Fibroblast of villous mesenchyme (primary cell): Measurements from ENCODE around the gene HCN3. TPM values are rescaled to one million over a fixed set of nuclear protein-coding genes. Genes with fewer than 3 reads are reported as not detected.
"Not testable (repeated sequence)": the region's sequence is repeated elsewhere in the genome, so short reads cannot be mapped to it uniquely, and the experiment has no call there.

Experiments used
- DNase-seq: peaks from one replicate; pipeline ENCODE4 v3.0.0-alpha.2; 2010; ENCODE audit warnings: low read depth
- H3K4me3 ChIP-seq: 2 replicates; pipeline ENCODE4 v1.5.1; 2011; ENCODE audit warnings: low read depth, mild to moderate bottlenecking, low read length
- total RNA-seq: library from RNA; depleted of rRNA; stranded (reverse); fragments of >200 nt; gene quantifications from 2 replicates; pipeline ENCODE4 v1.2.3, GENCODE V29; 2012
- TF ChIP-seq, protein P1 (sequence below): IDR thresholded peaks from 2 replicates; pipeline ENCODE4 v1.5.1; 2012; ENCODE audit warnings: low read depth, mild to moderate bottlenecking, low read length; ENCODE audit not compliant: insufficient read depth

The HCN3 gene
- total RNA-seq, 1 donor = 0.86 TPM

DNA sequence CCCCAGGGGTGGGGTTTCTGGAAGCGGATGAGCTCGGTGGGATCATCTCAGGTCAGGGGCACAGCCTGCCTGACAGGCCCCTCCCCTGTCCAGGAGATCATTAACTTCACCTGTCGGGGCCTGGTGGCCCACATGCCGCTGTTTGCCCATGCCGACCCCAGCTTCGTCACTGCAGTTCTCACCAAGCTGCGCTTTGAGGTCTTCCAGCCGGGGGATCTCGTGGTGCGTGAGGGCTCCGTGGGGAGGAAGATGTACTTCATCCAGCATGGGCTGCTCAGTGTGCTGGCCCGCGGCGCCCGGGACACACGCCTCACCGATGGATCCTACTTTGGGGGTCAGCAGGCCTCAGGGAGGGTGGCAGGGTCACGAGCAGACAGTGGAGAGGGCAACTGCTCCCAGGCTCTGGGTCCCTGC, 8.4 kb downstream of the HCN3 start:
- H3K4me3 ChIP-seq = no peak overlapping the region
- TF ChIP-seq, protein P1, sequence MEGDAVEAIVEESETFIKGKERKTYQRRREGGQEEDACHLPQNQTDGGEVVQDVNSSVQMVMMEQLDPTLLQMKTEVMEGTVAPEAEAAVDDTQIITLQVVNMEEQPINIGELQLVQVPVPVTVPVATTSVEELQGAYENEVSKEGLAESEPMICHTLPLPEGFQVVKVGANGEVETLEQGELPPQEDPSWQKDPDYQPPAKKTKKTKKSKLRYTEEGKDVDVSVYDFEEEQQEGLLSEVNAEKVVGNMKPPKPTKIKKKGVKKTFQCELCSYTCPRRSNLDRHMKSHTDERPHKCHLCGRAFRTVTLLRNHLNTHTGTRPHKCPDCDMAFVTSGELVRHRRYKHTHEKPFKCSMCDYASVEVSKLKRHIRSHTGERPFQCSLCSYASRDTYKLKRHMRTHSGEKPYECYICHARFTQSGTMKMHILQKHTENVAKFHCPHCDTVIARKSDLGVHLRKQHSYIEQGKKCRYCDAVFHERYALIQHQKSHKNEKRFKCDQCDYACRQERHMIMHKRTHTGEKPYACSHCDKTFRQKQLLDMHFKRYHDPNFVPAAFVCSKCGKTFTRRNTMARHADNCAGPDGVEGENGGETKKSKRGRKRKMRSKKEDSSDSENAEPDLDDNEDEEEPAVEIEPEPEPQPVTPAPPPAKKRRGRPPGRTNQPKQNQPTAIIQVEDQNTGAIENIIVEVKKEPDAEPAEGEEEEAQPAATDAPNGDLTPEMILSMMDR = no peak
- no peak for DNase-seq

DNA sequence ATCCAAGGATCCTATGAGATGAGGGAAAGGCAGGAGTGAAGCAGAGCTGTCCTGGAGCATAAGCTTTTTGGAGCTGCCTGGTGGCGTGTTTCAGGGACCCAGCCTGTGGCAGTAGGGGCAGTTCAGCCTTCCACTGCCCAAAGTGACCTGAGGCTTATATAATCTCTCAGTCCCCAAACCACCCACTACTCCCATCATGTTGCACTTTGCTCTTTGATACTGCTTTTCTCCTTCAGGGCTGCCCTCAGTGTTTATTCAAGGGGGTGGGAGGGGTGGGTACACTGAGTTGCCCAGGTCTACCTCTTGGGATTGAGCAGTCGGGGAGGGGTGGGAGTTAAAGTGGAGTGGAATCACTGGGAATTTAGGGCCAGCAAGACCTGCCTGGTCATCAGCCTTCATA, 9.3 kb downstream of the HCN3 start:
- no peak for DNase-seq
- H3K4me3 ChIP-seq = no peak overlapping the region
- TF ChIP-seq, protein P1 = no peak

DNA sequence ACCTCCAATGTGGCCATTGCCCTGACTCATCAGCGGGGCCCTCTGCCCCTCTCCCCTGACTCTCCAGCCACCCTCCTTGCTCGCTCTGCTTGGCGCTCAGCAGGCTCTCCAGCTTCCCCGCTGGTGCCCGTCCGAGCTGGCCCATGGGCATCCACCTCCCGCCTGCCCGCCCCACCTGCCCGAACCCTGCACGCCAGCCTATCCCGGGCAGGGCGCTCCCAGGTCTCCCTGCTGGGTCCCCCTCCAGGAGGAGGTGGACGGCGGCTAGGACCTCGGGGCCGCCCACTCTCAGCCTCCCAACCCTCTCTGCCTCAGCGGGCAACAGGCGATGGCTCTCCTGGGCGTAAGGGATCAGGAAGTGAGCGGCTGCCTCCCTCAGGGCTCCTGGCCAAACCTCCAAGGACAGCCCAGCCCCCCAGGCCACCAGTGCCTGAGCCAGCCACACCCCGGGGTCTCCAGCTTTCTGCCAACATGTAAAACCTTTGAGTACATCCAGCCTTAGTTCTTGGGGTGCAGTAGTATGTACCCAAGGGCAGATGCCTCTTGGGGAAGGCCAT, 10.8 kb downstream of the HCN3 start:
- no peak for DNase-seq
- H3K4me3 ChIP-seq = no peak overlapping the region
- TF ChIP-seq, protein P1 = no peak

DNA sequence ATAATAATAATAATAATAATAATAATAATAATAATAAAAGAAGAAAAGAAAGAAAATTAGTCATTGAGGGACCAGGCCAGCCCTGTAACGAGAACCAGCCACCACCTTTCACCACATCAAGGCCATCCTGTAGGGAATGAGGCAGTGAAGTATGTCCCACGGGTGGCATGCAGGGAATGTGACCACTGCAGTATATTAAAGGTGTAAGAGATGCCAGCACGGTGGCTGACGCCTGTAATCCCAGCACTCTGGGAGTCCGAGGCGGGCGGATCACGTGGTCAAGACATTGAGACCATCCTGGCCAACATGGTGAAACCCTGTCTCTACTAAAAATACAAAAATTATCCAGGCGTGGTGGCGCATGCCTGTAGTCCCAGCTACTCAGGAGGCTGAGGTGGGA, 13.7 kb downstream of the HCN3 start:
- H3K4me3 ChIP-seq, DNase-seq: not testable (repeated sequence)

DNA sequence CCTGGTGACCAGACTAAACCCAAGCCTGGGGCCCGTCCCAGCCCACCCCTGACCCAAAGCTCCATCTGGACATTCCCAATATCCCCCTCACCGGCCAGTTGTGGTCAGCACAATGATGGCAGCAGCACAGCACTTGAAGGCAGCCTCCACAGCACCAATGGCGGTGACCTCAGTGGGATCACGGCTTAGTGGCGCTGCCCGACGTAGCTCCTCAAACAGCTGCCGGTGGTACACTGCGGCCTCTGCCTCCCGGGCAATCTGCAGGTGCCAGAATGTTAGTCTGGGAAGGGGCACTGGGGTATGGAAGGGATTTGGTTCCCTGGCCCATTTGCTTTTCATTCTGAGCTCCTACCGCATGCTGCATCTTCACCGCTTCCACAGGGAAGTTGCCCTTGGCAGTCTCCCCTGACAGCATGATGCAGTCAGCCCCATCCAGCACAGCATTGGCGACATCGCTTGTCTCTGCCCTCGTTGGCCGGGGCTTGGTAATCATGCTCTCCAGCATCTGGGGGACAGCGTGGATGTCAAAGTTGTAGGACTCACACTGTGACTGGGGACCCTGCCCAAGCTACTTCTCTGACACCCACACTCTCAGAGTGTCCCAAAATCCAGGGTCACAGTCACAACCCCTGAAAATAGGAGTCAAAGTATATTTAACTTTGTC, 16.0 kb downstream of the HCN3 start:
- TF ChIP-seq, protein P1 = no peak
- DNase-seq = no peak
- H3K4me3 ChIP-seq = no peak overlapping the region

DNA sequence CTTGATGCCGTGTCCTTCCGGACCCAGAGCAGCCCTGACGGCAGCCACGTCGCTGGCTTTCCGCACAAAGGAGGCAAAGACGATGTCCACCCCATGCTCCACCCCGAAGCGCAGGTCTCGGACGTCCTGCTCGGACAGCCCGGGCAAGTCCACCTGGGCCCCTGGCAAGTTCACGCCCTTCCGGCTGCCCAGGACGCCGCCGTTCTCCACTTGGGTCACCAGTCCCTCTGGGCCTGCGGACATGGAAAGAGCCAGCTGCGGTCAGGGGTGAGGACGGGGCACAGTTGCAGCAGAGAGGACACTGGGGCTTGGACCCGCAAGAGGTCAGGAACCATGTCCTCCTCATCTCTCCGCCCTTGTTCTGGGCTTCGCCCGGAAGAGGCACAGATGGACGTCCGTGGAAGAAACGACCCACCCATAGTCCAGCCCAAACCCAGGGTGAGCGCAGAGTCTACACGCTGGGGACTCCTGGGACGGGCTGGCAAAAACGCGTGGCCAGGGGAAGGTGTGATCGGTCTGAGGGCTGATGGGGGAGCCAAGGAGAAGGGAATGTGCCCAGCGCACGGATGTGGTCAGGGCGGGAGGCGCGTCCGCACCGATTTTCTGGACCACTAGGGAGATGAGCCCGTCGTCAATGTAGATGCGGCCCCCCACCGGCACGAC, 17.4 kb downstream of the HCN3 start:
- no peak overlapping the region for H3K4me3 ChIP-seq
- no peak for DNase-seq
- TF ChIP-seq, protein P1 = no peak

DNA sequence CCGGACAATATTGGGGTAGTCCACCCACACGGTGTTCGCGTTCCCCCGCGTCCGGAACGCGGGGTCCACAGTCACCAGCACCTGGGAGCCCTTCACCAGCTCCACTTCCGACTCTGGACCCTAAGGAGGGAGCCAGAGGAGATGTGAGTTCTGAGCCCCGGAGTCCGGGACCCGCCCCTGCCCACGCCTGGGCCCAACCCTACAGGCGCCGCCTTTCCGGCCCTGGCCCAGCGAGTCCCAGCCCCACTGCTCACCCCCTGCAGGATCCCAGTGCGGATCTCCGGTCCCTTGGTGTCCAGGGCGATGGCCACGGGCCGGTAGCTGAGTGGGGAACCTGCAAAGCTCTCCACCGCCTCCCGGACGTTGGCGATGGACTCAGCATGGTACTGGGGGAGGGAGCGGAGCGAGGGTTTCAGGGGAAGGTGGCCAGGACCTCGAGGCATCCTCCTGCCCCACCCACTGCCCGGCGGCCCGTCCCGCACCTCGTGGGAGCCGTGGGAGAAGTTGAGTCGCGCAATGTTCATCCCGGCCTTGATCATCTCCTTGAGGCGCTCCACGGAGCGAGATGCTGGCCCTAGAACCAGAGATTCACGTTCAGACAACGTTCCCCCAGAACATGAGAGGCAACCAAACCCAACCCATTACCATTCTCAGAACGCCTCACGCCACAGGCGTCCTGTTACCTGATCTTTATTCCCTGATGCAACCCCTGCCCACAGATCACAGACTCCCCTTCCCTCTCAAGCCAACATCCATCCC, 18.1 kb downstream of the HCN3 start:
- TF ChIP-seq, protein P1 = no peak
- H3K4me3 ChIP-seq = no peak overlapping the region

More for the DNA sequence above, 18.1 kb downstream of the HCN3 start:
- DNase-seq = no peak
